ENCODE measurements around the gene HSD17B3.
A peak's percentile ranks its signal among the peaks of the same experiment; 100 is the strongest.

HSD17B3 gene

GRCh38 chr9:96232164-96232538, 69.8 kb downstream of the HSD17B3 start:
- DNase-seq: no peak

- DNase-seq: no peak
Observed at GRCh38 chr9:96230002-96230401, 72.0 kb downstream of the HSD17B3 start.

- DNase-seq: no peak
Observed at GRCh38 chr9:96222132-96222531, 79.8 kb downstream of the HSD17B3 start.

GRCh38 chr9:96219900-96220257, 82.1 kb downstream of the HSD17B3 start:
- DNase-seq: no peak

GRCh38 chr9:96219026-96219899, 82.7 kb downstream of the HSD17B3 start:
- DNase-seq: peak; percentile 13

GRCh38 chr9:96217754-96218693, 84.0 kb downstream of the HSD17B3 start:
- peak; percentile 72 for DNase-seq

- no peak for DNase-seq
Observed at GRCh38 chr9:96217294-96217707, 84.7 kb downstream of the HSD17B3 start.

GRCh38 chr9:96216583-96216982, 85.4 kb downstream of the HSD17B3 start:
- DNase-seq: no peak

- DNase-seq: no peak
Observed at GRCh38 chr9:96215841-96216240, 86.1 kb downstream of the HSD17B3 start.

GRCh38 chr9:96214635-96215034, 87.3 kb downstream of the HSD17B3 start:
- DNase-seq: no peak

- DNase-seq: no peak
Observed at GRCh38 chr9:96209407-96210271, 92.3 kb downstream of the HSD17B3 start.

- no peak for DNase-seq
Observed at GRCh38 chr9:96206156-96206751, 95.7 kb downstream of the HSD17B3 start.

GRCh38 chr9:96204853-96205252, 97.1 kb downstream of the HSD17B3 start:
- no peak for DNase-seq

GRCh38 chr9:96203867-96204501, 98.0 kb downstream of the HSD17B3 start:
- no peak for DNase-seq

GRCh38 chr9:96202971-96203780, 98.8 kb downstream of the HSD17B3 start:
- DNase-seq: no peak

GRCh38 chr9:96201140-96201539, 100.8 kb downstream of the HSD17B3 start:
- no peak for DNase-seq

- no peak for DNase-seq
Observed at GRCh38 chr9:96199006-96199405, 103.0 kb downstream of the HSD17B3 start.

- no peak for DNase-seq
Observed at GRCh38 chr9:96195541-96195940, 106.4 kb downstream of the HSD17B3 start.

- no peak for DNase-seq
Observed at GRCh38 chr9:96193236-96193755, 108.7 kb downstream of the HSD17B3 start.

GRCh38 chr9:96192710-96193109, 109.3 kb downstream of the HSD17B3 start:
- no peak for DNase-seq

GRCh38 chr9:96189995-96190394, 112.0 kb downstream of the HSD17B3 start:
- DNase-seq: no peak
